HEK293 (cell line): ENCODE measurements around the gene TMEM62.

ENCODE experiments used
- CTCF ChIP-seq: fragments of 450-650 bp; formaldehyde crosslinking; IDR thresholded peaks from 2 replicates; pipeline ENCODE4 v1.5.1; 2016; ENCODE audit warnings: missing biosample characterization, missing genetic modification characterization
- ZBTB7A ChIP-seq: fragments of 450-650 bp; formaldehyde crosslinking; IDR thresholded peaks from 2 replicates; pipeline ENCODE4 v1.5.1; 2016; ENCODE audit warnings: low read depth, missing biosample characterization, missing genetic modification characterization
- ZBTB8A ChIP-seq: fragments of 450-650 bp; formaldehyde crosslinking; IDR thresholded peaks from 2 replicates; pipeline ENCODE4 v1.5.1; 2016; ENCODE audit warnings: missing biosample characterization, missing genetic modification characterization
- ZFP3 ChIP-seq: fragments of 450-650 bp; formaldehyde crosslinking; IDR thresholded peaks from 2 replicates; pipeline ENCODE4 v1.5.1; 2016; ENCODE audit warnings: low read depth, missing biosample characterization, missing genetic modification characterization
- ZNF350 ChIP-seq: fragments of 450-650 bp; formaldehyde crosslinking; IDR thresholded peaks from 2 replicates; pipeline ENCODE4 v1.5.0; 2017; ENCODE audit warnings: missing biosample characterization, mild to moderate bottlenecking, missing genetic modification characterization
- ZNF521 ChIP-seq: fragments of 450-650 bp; formaldehyde crosslinking; IDR thresholded peaks from 2 replicates; pipeline ENCODE4 v1.5.1; 2017; ENCODE audit warnings: missing biosample characterization, mild to moderate bottlenecking, missing genetic modification characterization
- ZNF544 ChIP-seq: fragments of 450-650 bp; formaldehyde crosslinking; IDR thresholded peaks from 2 replicates; pipeline ENCODE4 v1.5.0; 2017; ENCODE audit warnings: missing biosample characterization, missing genetic modification characterization
- ZNF677 ChIP-seq: fragments of 450-650 bp; IDR thresholded peaks from 2 replicates; pipeline ENCODE4 v1.5.0; 2018; ENCODE audit warnings: missing biosample characterization, mild to moderate bottlenecking, missing genetic modification characterization, moderate library complexity
- ZNF777 ChIP-seq: fragments of 450-650 bp; formaldehyde crosslinking; IDR thresholded peaks from 2 replicates; pipeline ENCODE4 v1.5.1; 2017; ENCODE audit warnings: missing biosample characterization, missing genetic modification characterization, borderline replicate concordance

DNA sequence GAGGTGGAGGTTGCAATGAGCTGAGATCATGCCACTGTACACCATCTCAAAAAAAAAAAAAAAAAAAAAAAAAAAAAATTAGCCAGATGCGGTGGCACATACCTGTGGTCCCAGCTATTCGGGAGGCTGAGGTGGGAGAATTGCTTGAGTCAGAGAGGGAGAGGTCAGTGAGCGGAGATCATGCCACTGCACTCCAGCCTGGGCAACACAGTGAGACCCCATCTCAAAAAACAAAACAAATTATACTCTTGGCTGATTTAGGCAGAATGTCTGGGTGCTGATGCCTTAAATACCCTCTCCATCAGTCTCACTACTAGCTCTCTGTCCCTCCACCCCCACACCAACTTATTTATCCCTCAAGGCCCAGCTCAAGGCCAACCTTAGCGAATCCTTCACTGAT, 41.5 kb upstream of the TMEM62 start:
- TF ChIP-seq ZNF777 (tag by site-specific recombination), result no peak
- no peak for TF ChIP-seq CTCF (tag by site-specific recombination)
- no peak for TF ChIP-seq ZNF350
- no peak for TF ChIP-seq ZBTB8A (tag by site-specific recombination)
- no peak for TF ChIP-seq ZNF521 (tag by site-specific recombination)
- no peak for TF ChIP-seq ZFP3 (tag by site-specific recombination)
- no peak for TF ChIP-seq ZNF544
- TF ChIP-seq ZNF677 (tag by site-specific recombination), result no peak
- no peak for TF ChIP-seq ZBTB7A (tag by site-specific recombination)
